K562 (cell line): ENCODE data around the gene TSEN34. TPM values are rescaled to one million over a fixed set of nuclear protein-coding genes. Genes with fewer than 3 reads are reported as not detected.

ENCODE experiments used
- ATAC-seq: fragments of 200-7000 bp; cut with Tn5 transposase; 3 replicates; pipeline ENCODE4 v1.9.1; 2020; ENCODE audit warnings: moderate library complexity
- BruUV-seq: library from RNA; stranded (reverse); fragments of 400-500 nt; replicated peaks from 2 replicates; lab custom pipeline; 2021; lab: Mats Ljungman, UMichigan
- CTCF ChIA-PET: fragments of 300-600 bp; formaldehyde crosslinking; extraction: SDS; loops from one replicate; lab custom pipeline; 2021; ENCODE audit warnings: low intra/inter-chr PET ratio; lab: Yijun Ruan, JAX
- POLR2A ChIA-PET: fragments of 300-600, 350-650 bp; sonication (Branson Sonifier 250); formaldehyde crosslinking; extraction: SDS; loops from one replicate; lab custom pipeline; 2021; ENCODE audit warnings: antibody characterized with exemption, inconsistent platforms; lab: Yijun Ruan, JAX
- DNase-seq, 4 experiments: peaks; one replicate each; pipeline versions ENCODE4 v3.0.0 to v3.0.0-alpha.2; 2011 to 2018; ENCODE audit warnings: low spot score in 3 of 4, mixed read lengths in 3 of 4; ENCODE audit errors: extremely low read depth in 1 of 4
- FAIRE-seq: peaks from 2 replicates; lab custom pipeline; 2011; peaks lifted over from hg19 to GRCh38; lab: Jason Lieb, UNC
- H2AFZ ChIP-seq: 2 replicates; pipeline ENCODE4 v1.6.0; 2011; ENCODE audit warnings: low read depth, low read length, control low read depth, inconsistent platforms
- H3K27ac ChIP-seq: fragments of 200-600 bp; 3 replicates; pipeline ENCODE4 v1.8.0; 2011; ENCODE audit warnings: low read depth, mild to moderate bottlenecking, control low read depth, inconsistent platforms, low read length, moderate library complexity, mixed read lengths; ENCODE audit errors: extremely low read depth
- H3K27me3 ChIP-seq, 2 experiments: fragments of 300-600 bp in 1 of 2; 2 replicates in 1 of 2; 3 replicates in 1 of 2; pipeline versions ENCODE4 v1.6.0 to v1.8.0; 2011; ENCODE audit warnings: inconsistent platforms in 2 of 2, low read length in 2 of 2, mild to moderate bottlenecking in 1 of 2, mixed read lengths in 1 of 2, moderate library complexity in 1 of 2; ENCODE audit not compliant: control insufficient read depth in 2 of 2, insufficient read depth in 2 of 2
- H3K36me3 ChIP-seq: fragments of 300-600 bp; 3 replicates; pipeline ENCODE4 v1.8.0; 2011; ENCODE audit warnings: mild to moderate bottlenecking, low read length, inconsistent platforms; ENCODE audit not compliant: control insufficient read depth, insufficient read depth
- H3K4me1 ChIP-seq, 2 experiments: fragments of 200-600 bp in 1 of 2; replicated peaks in 1 of 2; 2 replicates in 1 of 2; 3 replicates in 1 of 2; pipeline versions ENCODE4 v1.5.1 to v1.8.0; 2011; ENCODE audit warnings: inconsistent platforms in 2 of 2, low read length in 2 of 2, mild to moderate bottlenecking in 1 of 2, mixed read lengths in 1 of 2, moderate library complexity in 1 of 2; ENCODE audit not compliant: control insufficient read depth in 2 of 2, insufficient read depth in 2 of 2
- H3K4me2 ChIP-seq: 2 replicates; pipeline ENCODE4 v1.6.1; 2011; ENCODE audit warnings: low read length, control low read depth, inconsistent platforms, mixed read lengths; ENCODE audit not compliant: insufficient read depth
- H3K4me3 ChIP-seq: fragments of 200-600 bp; sonication (generic), shearing (Covaris generic); 2 replicates; pipeline ENCODE4 v1.5.1; 2016; ENCODE audit warnings: control low read depth, inconsistent platforms
- H3K79me2 ChIP-seq: fragments of 200-600 bp; 3 replicates; pipeline ENCODE4 v1.8.0; 2011; ENCODE audit warnings: low read length, inconsistent platforms; ENCODE audit not compliant: control insufficient read depth, insufficient read depth
- H3K9ac ChIP-seq, 2 experiments: 2 replicates each; pipeline versions ENCODE4 v1.6.0 to v1.6.1; 2011; ENCODE audit warnings: low read depth in 2 of 2, low read length in 2 of 2, control low read depth in 1 of 2, inconsistent platforms in 1 of 2, mild to moderate bottlenecking in 1 of 2, mixed read lengths in 1 of 2; ENCODE audit not compliant: insufficient read depth in 1 of 2
- H3K9me1 ChIP-seq: one replicate; pipeline ENCODE4 v1.6.0; 2011; ENCODE audit warnings: inconsistent platforms, mild to moderate bottlenecking, low read length, moderate library complexity; ENCODE audit not compliant: control insufficient read depth, insufficient read depth
- H3K9me3 ChIP-seq: replicated peaks from 2 replicates; pipeline ENCODE4 v1.5.1; 2011; ENCODE audit warnings: low read depth, low read length, inconsistent platforms; ENCODE audit not compliant: control insufficient read depth, insufficient read depth
- H4K20me1 ChIP-seq: replicated peaks from 2 replicates; pipeline ENCODE4 v1.6.1; 2011; ENCODE audit warnings: low read length, inconsistent platforms, mixed read lengths; ENCODE audit not compliant: control insufficient read depth, insufficient read depth
- BMI1 ChIP-seq: fragments of 150-350 bp; IDR thresholded peaks from 2 replicates; pipeline ENCODE4 v1.6.1; 2014; ENCODE audit warnings: low read length
- BRF1 ChIP-seq: IDR thresholded peaks from 3 replicates; pipeline ENCODE4 v1.6.1; 2011; ENCODE audit warnings: borderline replicate concordance, mild to moderate bottlenecking; ENCODE audit not compliant: insufficient read length; ENCODE audit errors: extremely low read depth
- CTBP1 ChIP-seq: fragments of 450-650 bp; IDR thresholded peaks from 2 replicates; pipeline ENCODE4 v1.6.1; 2016; ENCODE audit warnings: borderline replicate concordance
- FOXJ2 ChIP-seq: fragments of 200-800 bp; sonication (Bioruptor generic); IDR thresholded peaks from 2 replicates; pipeline ENCODE4 v1.6.1; 2016; ENCODE audit warnings: missing genetic modification characterization, missing compliant biosample characterization
- HCFC1 ChIP-seq: IDR thresholded peaks from 2 replicates; pipeline ENCODE4 v1.6.1; 2012; ENCODE audit warnings: low read depth, low read length, improper control_type of control experiment
- KDM1A ChIP-seq, 2 experiments: fragments of 450-650 bp; IDR thresholded peaks; 2 replicates each; pipeline ENCODE4 v1.6.1; 2016; ENCODE audit warnings: mild to moderate bottlenecking in 2 of 2
- MEF2A ChIP-seq: IDR thresholded peaks from 2 replicates; pipeline ENCODE4 v1.6.1; 2011; ENCODE audit warnings: low read depth, mild to moderate bottlenecking, low read length, moderate library complexity; ENCODE audit not compliant: control insufficient read depth
- MXI1 ChIP-seq: IDR thresholded peaks from 2 replicates; pipeline ENCODE4 v1.6.1; 2011; ENCODE audit warnings: low read depth, mild to moderate bottlenecking, improper control_type of control experiment, low read length
- MYNN ChIP-seq, 2 experiments: sonication (generic); formaldehyde crosslinking in 1 of 2; IDR thresholded peaks; 2 replicates each; pipeline versions ENCODE4 v1.5.0 to v1.6.1; 2016 to 2020; ENCODE audit warnings: antibody characterized with exemption in 1 of 2, missing genetic modification reagents in 1 of 2
- PHF8 ChIP-seq: fragments of 200-600 bp; sonication (generic); IDR thresholded peaks from 2 replicates; pipeline ENCODE4 v1.6.1; 2012; ENCODE audit warnings: mixed run types, mild to moderate bottlenecking, inconsistent platforms, low read length, moderate library complexity, borderline replicate concordance
- RCOR1 ChIP-seq, 2 experiments: IDR thresholded peaks; 2 replicates each; pipeline ENCODE4 v1.6.1; 2012; ENCODE audit warnings: low read depth in 2 of 2, low read length in 2 of 2, borderline replicate concordance in 1 of 2, improper control_type of control experiment in 1 of 2
- RFX1 ChIP-seq: fragments of 450-650 bp; IDR thresholded peaks from 2 replicates; pipeline ENCODE4 v1.6.1; 2016; ENCODE audit warnings: mild to moderate bottlenecking, moderate library complexity
- SOX6 ChIP-seq: fragments of 450-650 bp; IDR thresholded peaks from 2 replicates; pipeline ENCODE4 v1.6.1; 2014; ENCODE audit warnings: mild to moderate bottlenecking
- ZNF12 ChIP-seq: sonication (generic); formaldehyde crosslinking; IDR thresholded peaks from 2 replicates; pipeline ENCODE4 v1.4.0; 2020; ENCODE audit warnings: mild to moderate bottlenecking, missing genetic modification reagents
- ZNF217 ChIP-seq: sonication (generic); formaldehyde crosslinking; IDR thresholded peaks from 2 replicates; pipeline ENCODE4 v1.8.0; 2022; ENCODE audit warnings: mild to moderate bottlenecking, missing genetic modification reagents
- ZNF57 ChIP-seq: fragments of 450-650 bp; formaldehyde crosslinking; IDR thresholded peaks from 2 replicates; pipeline ENCODE4 v1.4.0; 2020; ENCODE audit warnings: mild to moderate bottlenecking, moderate library complexity
- WGBS: fragments of 100-300 bp; shearing (Covaris generic); methylation state at CpG from one replicate; pipeline ENCODE4 v1.1.6; 2016; ENCODE audit warnings: low coverage, mixed read lengths; ENCODE audit not compliant: insufficient coverage; ENCODE audit errors: missing lambda C conversion rate; 5-methylcytosine and 5-hydroxymethylcytosine counted together
- in situ Hi-C: fragments of 300-500 bp; cut with MboI; formaldehyde crosslinking; loops from 4 replicates; pipeline ENCODE4 v1.15.0; 2018; ENCODE audit warnings: inconsistent platforms, mixed read lengths
- intact Hi-C: fragments of 100-400 bp; cut with micrococcal nuclease; formaldehyde crosslinking; loops from 2 replicates; pipeline ENCODE4 v1.14.2; 2022
- polyA plus RNA-seq, 8 experiments: library from polyadenylated mRNA; depleted of rRNA in 4 of 8; stranded (reverse) in 5 of 8; unstranded in 3 of 8; fragments of >200 nt; fragmentation: Nextera tagmentation in 2 of 8; fragmentation: Illumina TruSeq in 1 of 8; extraction: Ambion mirVana in 2 of 8; extraction: Trizol in 1 of 8; gene quantifications; 2 replicates each; pipeline versions ENCODE4 v1.2.1 to v1.2.3, GENCODE V29; 2011 to 2014; ENCODE audit warnings: inconsistent platforms in 1 of 8, missing spikeins in 1 of 8
- total RNA-seq, 7 experiments: library from RNA; depleted of rRNA in 6 of 7; stranded (reverse); fragments of >200 nt in 6 of 7; fragmentation: Illumina TruSeq in 2 of 7; extraction: Trizol in 2 of 7; gene quantifications; 2 replicates each; pipeline versions ENCODE4 v1.2.1 to v1.2.3, GENCODE V29; 2011 to 2021; ENCODE audit warnings: low replicate concordance in 1 of 7

The TSEN34 gene
- total and polyA plus RNA-seq, 9 of the 15 experiments (the other 6 are each of a cell fraction or from before 2014, with no cell fraction given): 3.1 to 57.6 (median 29.5) TPM

DNA sequence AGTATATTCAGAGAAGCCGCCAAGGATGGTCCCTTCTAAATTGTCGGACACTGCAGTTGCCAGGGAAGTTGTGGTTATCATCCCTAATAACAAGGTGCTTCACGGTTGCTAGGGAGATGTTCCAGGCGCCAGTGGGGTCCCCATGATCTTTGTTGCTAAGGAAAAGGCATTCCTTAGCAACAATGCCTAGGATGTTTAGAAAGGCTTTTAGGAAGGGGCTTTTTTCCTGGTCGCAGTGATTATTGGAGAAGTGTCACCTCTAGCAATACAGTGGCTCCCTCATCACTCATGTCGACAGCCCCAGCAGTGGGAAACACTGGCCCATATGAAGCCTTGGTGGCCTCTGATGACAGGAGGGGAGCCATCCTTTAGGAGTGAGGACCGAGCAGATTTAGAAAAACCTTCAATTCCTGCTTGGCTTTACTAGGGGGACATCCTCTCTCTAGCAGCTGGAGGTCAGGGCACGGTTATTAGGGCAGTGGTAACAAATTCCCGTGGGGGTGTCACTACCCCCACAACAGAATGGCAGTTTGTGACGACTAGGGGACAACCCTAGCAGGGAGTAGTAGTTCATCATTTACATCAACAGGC is 11.8 kb upstream of the TSEN34 start:
- Histone ChIP-seq H3K9me3 (no peaks in the 10 kb centered on the region), H4K20me1 (no peaks in the 10 kb centered on the region; the same call in 1 of the 2 replicates), H3K27ac (no peak overlapping the region), H3K4me2 (no peak overlapping the region), H3K9me1 (peaks cover 3% of the 10 kb centered on the region), H3K27me3 (no peaks in the 10 kb centered on the region), H3K79me2 (no peaks in the 10 kb centered on the region), H3K4me3 (no peak overlapping the region), H2AFZ (no peak overlapping the region), H3K4me1 (peaks cover 0 to 18% of the 10 kb centered on the region in 2 experiments; a peak in 2 of 5 replicates), H3K36me3 (peaks cover 63% of the 10 kb centered on the region; the same call in 2 of the 3 replicates), H3K9ac (no peak overlapping the region)
- in situ Hi-C loops (no loop called here), intact Hi-C loops (no loop called here)
- ChIA-PET POLR2A (interaction anchor here (0.6 to 1.7 kb wide), 4 partner anchors 10 to 42 kb away, joined by 3 to 10 read pairs (median 6); partner anchors contain the start of genes MBOAT7 and RPS9), CTCF (no interaction called here)
- FAIRE-seq: no peak
- WGBS: 88% methylated on average over 10 of the region's 10 CpGs
- peak in 1 of 4 experiments; percentile 2 for DNase-seq
- no peak for ATAC-seq
- TF ChIP-seq RFX1: peak; percentile 63
- no peak for TF ChIP-seq ZNF217 (CRISPR knock-in tag)
- BruUV-seq: no TSS peak

DNA sequence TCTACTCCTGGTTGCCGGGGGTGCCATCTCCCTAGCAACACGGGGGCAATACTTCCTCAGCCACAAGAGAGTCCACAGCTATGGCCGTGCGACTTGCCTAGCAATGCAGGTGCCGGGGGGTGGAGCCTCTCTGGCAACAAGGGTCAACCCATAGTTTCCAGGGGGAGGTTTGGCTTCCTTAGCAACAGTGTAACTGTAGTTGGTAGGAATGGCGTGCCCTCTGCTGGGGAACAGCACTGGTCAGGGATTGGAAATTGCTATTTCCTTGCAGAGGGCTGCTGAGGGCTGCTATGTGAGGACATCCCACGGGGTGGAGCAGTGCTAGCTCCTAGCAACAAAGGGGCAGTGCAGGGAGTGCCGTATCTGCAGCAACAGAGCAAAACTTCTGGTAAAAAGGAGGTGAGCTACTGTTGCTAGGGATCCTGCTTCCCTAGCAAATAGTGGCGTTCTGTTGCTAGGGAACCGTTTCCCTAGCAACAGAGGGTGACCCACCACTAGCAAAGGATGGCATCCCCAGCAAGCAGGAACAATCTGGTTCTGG is 11.1 kb upstream of the TSEN34 start:
- FAIRE-seq (peak; percentile 37), DNase-seq (peak in 2 of 4 experiments; percentile 19 to 25), ATAC-seq (peak; percentile 63)
- WGBS: 85% methylated on average over 9 of the region's 10 CpGs
- peaks cover 3% of the 10 kb centered on the region for H3K9me1 ChIP-seq
- H3K79me2 ChIP-seq: no peaks in the 10 kb centered on the region
- H3K27ac ChIP-seq: no peak overlapping the region
- BruUV-seq: no TSS peak
- POLR2A ChIA-PET: interaction anchor here (1.3 to 1.7 kb wide), 3 partner anchors 10 to 21 kb away, joined by 4 to 10 read pairs (median 8); partner anchors contain the start of genes MBOAT7 and RPS9
- in situ Hi-C loops: no loop called here
- intact Hi-C loops: no loop called here
- CTCF ChIA-PET: no interaction called here
- H3K27me3 ChIP-seq: no peaks in the 10 kb centered on the region
- H3K9ac ChIP-seq: no peak overlapping the region
- H3K4me1 ChIP-seq: peaks cover 0 to 13% of the 10 kb centered on the region in 2 experiments; a peak in 2 of 5 replicates
- peaks cover 63% of the 10 kb centered on the region; the same call in 2 of the 3 replicates for H3K36me3 ChIP-seq
- H3K4me3 ChIP-seq: no peak overlapping the region
- H3K9me3 ChIP-seq: no peaks in the 10 kb centered on the region
- no peaks in the 10 kb centered on the region; the same call in 1 of the 2 replicates for H4K20me1 ChIP-seq
- H2AFZ ChIP-seq: no peak overlapping the region
- H3K4me2 ChIP-seq: no peak overlapping the region
- peak in 1 of 2 experiments; percentile 27; a peak in 1 of 4 replicates for TF ChIP-seq KDM1A (IDR thresholded peaks at IDR 0.05)
- TF ChIP-seq MEF2A: no peak
- TF ChIP-seq BRF1: no peak
- peak in 1 of 2 experiments; percentile 54; a peak in 1 of 4 replicates for TF ChIP-seq RCOR1 (IDR thresholded peaks at IDR 0.05; ENCODE audit: borderline replicate concordance in 1 of 2, low read depth in 2 of 2, low read length in 2 of 2)
- TF ChIP-seq ZNF57: no peak
- no peak for TF ChIP-seq PHF8
- TF ChIP-seq CTBP1: 0 out of 2 replicates have a peak, but pooled peaks have one; percentile 26
- peak; percentile 47; the same call in 1 of the 2 replicates for TF ChIP-seq BMI1
- peak; percentile 99 for TF ChIP-seq MYNN (IDR thresholded peaks at IDR 0.05)
- TF ChIP-seq MYNN (CRISPR knock-in tag; IDR thresholded peaks at IDR 0.05): peak; percentile 82; the same call in 1 of the 2 replicates
- TF ChIP-seq MXI1: peak; percentile 90
- TF ChIP-seq SOX6: no peak
- TF ChIP-seq RFX1: peak; percentile 97
- TF ChIP-seq FOXJ2: peak; percentile 76
- TF ChIP-seq HCFC1: no peak
- 0 out of 2 replicates have a peak, but pooled peaks have one; percentile 27 for TF ChIP-seq ZNF12 (CRISPR knock-in tag)
